Breast epithelium (tissue), 3 donors: ENCODE results near the gene PGA5.

Experiments
- CTCF ChIP-seq, 3 donors: fragments of 450-650 bp; IDR thresholded peaks; one replicate each; pipeline ENCODE4 v1.5.1; 2016 to 2017; ENCODE audit warnings: antibody characterized with exemption in 3 of 3, mild to moderate bottlenecking in 3 of 3, moderate library complexity in 3 of 3
- POLR2A ChIP-seq: fragments of 450-650 bp; IDR thresholded peaks from one replicate; pipeline ENCODE4 v1.6.1; 2016; ENCODE audit warnings: antibody characterized with exemption, mild to moderate bottlenecking, moderate library complexity

- no peak for TF ChIP-seq POLR2A
- no peak for TF ChIP-seq CTCF (IDR thresholded peaks at IDR 0.05)
These were observed 57.8 kb downstream of the PGA5 start for GRCh38 chr11:61298663-61299244.
